GM18873 (cell line): ENCODE measurements around the gene SORCS2.

Experiments used
- ATAC-seq: cut with Tn5 transposase; IDR thresholded peaks from one replicate; pipeline ENCODE4 v1.9.1; 2021; ENCODE audit warnings: mild to moderate bottlenecking, moderate library complexity, moderate number of reproducible peaks; ENCODE audit not compliant: unreplicated experiment, low FRiP score

Gene SORCS2

DNA sequence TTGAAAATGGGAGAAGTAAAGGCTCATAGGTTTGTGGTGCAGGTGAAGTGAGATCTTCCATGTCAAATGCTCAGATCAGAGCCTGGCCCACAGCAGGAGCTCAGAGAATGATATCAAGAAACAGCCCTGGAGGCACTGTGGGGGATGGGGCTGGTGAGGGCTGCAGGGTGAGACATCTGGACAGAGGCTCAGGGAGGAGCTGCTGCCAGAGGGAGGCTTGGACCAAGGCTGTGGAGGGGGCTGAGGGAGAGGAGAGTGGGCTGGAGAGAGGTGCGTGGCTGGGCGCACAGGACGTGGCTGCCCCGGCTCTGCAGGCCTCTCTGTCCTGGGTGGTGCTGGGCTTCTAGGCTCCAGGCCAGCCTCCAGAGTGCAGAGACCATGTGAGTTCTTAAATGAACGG, 5.6 kb downstream of the SORCS2 start:
- no peak for ATAC-seq

DNA sequence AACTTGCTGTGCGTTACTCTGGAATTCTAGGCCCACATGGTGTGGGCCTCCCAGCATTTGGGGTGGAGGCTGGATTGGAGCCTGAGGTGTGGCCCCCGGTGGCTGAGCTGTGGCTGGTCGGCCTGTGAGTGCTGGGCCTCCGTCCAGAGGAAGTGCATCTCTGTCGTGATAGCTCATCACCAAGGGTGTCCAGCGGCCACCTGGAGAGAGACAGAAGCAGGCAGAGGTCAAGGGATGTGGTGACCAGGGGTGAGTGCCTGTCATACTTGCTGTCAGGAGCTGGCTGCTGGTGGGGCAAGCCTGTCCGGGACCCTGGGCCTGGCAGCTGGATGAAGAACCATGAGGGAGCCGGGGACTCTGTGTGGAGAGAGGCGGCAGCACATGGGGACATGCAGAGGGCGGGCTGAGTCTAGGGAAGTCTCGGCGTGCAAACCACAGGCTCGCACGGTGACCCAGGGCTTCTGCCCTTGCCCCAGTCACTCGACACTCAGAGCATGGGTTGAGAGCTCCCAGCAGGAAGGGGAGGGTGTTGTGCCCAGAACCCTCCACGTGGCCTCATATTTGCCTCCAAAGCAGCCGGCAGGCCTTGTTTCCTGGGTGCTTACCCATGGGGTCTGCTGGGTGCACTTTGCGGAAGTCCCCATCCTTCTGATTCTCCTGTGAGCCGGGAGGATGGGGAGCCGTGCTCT, 6.2 kb downstream of the SORCS2 start:
- no peak for ATAC-seq

DNA sequence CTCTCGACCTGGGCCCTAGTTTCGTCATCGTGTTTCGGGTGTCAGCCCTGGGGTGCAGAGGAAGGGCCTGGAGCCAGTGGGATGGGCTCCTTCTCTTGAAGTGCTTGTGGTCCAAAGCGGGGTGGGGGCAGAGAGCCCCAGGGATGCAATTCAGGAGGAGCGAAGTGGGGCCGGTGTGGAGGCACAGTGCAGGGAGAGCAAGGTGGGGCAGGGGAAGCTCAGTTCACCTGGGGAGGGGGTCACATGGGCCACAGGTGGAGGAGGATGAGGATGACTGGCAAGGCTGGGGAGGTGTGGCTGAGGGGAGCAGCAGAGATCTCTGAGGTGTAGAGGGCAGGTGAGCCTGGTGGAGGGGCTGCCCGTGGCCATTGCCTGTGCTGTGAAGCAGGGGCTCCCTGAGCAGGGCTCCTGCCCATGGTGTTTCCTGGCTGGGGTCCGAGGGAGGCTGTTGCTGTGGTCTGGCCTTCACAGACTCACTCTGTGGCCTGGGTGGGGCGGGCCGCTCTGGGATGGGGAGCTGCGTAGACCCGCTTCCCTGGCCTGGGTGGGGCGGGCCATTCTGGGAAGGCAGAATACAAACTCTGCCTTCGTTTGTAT, 6.9 kb downstream of the SORCS2 start:
- ATAC-seq, result no peak

DNA sequence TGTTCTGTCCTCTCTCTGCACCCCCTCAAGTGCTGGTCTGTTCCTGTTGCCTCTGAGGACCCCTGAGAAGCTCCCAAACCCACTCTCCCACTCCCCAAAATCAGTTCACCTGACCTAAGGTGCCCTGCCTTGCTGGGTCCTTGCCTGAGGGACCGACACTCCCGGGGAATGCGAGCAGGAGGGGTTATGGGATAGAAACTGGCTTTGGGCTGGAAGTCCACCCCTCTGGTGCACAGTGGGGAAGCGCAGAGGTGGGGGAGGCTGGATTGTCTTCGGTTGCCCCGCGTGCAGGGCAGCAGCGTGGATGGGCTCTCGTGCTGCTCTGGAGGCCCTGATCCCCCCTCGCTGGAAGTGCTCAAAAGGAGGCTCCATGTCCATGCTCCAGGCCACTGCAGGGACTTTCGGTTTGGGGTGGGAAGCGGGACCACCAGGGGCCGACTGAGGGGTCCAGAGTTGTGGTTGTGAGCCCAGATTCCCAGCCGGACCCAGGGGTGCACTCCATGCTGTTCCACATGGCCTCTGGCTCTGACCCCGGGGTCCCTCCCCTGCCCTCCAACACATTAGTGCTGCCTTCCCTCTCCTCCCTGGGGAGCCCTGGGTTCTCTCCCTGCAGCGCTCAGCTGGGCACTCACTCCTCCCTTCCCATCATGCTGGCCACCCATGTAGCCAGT, 7.6 kb downstream of the SORCS2 start:
- ATAC-seq, result no peak

DNA sequence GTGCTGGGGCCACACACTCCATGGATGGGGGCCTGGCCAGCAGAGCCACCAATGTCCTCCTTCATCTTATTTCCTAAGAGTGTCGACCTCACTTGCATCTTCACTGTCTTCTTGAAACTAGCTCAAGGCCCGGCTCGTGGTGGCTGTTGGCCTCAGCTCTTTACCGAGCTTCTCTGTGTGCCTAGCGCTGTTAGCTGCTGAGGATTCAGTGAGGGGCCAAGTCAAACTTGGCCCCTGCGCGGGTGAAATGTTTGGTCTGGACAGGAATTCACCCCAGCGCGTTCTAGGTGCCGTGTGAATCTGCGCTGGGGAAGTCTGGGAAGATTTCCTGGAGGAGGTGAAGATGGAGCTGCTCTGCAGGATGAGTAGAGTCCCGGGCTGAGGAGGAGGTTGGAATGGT, 8.5 kb downstream of the SORCS2 start:
- ATAC-seq, result no peak

DNA sequence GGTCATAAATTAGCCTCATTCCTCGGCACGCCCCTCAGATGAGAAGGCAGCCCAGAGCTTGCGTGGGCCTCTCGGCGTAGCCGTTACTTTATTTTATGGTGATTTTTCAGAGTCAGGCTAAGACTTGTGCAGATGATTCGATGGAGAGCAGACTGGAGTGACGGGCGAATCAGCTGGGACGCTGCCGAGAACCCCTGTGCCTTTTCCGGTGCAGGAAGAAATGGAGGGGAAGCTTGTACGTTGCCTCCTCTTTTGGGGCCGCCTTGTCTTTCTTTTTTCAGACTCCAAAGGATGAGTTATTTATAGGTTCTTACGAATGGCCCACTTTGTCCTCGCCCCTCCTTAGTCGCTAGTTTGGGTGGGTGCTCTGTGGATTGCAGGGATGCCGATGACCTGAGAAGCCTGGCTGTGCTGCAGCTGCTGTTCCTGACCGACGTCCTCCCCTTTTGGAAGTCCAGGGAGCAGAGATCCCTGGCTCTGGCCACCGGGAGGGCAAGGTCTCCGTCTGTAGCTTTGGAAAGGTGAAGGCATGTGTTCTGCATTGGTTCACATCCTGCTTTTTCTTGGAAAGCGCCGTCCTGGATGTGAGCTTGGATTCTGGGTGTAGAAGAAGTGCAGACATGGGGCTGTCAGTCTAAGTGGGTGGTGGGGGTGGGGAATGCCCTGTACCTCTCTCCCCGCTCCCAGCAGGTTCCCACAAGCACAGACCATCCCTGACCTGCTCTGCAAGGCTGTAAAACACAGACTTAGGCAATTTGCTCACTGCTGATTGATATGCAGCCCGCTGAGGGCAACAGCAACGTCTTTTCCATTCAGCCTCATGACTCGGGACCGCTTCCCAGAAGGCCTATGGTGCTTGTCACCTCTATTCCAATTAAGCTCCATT, 9.3 kb downstream of the SORCS2 start:
- ATAC-seq, result no peak

DNA sequence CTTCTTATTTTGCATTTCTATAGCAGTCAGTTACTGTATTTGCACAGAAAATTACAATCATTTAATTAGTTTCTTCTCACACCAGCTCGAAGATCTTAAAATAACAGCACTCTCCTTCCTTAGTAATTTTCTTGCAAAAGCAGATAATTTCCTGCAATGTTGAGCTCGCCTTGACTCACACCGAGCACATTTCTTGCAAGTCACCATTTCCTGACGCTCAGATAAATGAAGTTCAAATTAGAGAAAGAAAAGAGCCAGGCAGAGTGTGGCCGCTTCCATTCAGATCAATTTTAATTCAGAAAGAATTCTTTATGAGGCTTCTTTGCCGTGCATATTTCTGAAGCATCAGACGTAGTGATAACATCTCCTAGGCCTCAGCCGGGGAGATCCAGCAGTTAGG, 10.1 kb downstream of the SORCS2 start:
- no peak for ATAC-seq

DNA sequence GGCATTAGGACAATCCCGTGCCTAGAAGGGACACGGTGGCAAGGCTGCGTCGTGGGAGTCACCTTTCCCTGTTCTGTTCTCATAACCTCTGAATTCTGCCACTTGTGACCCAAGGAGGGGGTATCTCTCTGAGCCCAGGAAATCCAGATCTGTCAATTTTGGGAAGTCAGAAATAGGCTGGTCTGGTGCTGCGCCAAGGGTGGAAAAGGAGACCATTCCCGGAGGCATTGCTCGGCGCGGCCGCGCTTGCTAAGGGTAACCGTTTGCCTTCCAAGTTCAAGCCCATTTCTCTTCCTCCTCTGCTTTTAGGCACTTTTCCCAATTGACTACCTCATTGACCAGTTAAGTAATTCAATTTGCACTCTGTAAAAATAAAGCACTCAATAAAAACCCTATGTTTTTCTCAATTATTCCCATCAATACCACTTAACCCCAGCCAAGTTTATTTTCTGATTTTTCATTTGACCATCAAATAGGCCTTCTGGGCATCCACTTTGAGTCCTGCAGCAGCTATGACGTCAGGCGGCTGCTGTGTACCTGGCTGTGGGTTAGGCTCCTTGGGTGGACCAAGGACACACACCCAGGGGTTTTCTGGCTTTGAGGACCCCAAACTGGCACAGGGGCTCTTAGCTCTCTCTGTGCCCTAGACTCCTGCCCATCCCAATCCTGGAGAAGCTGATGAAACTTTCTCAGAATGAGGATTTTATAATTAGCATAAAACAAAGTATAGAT, 12.5 kb downstream of the SORCS2 start:
- no peak for ATAC-seq

DNA sequence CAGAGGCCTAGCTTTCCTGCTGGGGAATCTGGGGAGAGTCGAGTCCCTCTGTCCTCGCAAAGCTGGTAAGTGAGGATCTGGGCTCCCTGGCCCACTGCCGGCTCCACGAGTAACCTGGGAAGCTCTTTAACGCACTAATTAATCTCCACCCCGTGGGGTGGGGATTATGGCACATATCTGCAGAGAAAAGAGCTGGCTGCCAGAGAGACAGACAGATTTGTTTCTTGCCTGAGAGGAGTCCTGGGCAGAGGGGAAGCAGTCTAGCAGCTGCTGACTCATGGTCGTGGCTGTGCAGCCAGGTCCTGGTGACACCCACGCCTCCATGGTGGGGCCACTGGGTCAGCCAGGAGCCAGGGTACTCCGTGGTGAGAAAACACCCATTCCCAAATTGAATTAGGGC, 14.0 kb downstream of the SORCS2 start:
- ATAC-seq, result no peak

DNA sequence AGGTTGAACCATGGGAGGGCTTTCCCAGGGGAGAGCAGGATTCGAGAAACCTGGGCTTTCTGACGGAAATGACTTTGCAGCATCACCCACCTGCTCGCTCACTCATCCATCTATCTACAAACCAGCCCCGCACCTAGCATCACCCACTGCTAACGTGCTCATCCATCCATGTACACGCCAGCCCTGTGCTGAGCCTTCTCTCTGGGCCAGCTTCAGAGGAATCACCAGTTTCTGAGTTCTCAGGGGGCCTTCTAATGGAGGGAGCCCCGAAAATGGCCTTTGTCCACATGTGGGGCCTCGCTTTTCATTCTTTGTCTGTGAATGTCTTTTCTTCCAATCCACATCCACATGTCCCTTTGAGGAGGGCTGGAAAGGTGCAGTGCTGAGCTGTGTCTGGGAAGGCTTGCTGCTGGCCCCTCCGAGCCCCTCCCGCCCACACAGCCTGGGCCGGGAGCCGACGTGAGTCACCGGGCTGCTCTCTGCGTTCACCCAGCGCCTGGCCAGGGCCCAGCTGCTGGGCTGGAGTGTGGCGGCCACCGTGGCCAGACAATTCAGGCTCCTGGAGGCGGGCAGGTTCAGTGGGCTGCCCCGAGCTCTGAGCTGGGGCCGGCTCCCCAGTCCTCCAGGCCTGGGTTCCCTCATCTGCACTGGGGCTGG, 14.7 kb downstream of the SORCS2 start:
- no peak for ATAC-seq

DNA sequence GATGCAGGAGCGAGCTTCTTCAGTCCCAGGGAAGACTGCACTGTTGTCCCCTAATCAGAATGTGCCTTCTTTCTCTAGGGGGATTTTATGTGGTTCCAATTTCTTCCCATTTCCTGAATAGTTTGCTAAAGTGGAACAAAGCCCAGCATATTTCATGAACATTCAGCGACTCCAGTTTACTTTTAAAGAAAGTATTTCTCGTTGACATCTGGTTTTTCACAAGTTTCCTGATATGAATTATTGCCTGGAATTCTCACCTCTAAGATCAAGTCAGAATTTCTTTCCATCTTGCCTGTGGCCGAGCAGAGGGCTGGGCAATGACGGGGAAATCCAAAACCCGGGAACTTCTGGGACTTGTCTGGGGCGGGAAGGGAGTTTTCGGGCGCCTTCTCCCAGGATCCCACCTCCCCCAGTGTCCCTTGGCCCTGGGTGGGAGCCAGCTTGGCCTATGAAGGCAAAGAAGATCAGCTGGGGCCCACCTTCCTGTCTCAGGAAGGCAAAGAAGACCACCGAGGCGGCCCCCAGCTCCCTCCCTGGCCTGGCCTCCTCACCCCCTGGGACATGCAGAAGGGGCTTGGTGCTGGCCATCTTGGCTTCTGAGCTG, 15.4 kb downstream of the SORCS2 start:
- ATAC-seq, result no peak

DNA sequence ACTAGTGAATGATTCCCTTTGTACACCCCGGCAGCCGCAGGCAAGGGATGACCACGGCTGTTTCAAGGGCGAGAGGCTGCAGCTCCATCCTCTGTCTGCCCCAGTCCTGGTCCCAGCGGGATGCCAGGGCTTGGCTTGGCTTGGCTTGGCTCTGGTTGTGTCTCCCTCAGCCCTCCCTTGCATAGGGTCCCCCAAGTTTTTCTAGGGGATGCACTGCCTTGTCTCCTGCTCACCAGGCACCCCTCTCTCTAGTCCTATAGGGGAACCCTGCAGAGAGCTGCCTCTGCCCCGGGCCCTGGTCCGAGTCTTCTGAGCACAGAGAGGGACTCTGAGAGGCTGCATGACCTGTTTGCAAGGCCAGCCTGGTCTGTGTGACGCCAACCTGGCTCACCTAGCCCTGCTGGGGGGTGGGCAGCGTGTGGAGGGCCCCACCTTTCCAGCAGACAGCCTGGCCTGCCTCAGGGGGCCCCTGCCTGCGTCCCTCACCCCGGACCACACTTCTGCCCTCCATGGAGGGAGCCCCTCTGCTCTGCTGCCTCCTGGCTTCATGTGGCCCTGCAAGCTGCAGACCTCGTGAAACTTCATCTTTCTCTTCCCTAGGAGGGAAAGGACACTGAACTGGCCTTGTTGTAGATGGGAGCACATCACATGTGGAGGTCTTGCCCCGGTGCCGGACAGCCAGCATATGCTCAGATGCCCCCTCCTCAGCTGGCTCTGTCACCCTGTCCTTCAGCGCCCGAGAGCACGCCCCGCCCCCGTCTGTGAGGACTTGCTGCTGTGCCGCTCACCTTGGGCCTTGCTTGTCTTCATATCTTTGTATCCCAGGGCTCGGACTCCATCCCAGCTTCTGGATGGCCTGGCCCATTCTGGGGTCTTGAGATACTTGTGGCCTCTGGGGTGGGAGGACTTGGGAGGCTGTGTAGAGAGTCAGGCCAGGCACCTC, 16.4 kb downstream of the SORCS2 start:
- no peak for ATAC-seq

DNA sequence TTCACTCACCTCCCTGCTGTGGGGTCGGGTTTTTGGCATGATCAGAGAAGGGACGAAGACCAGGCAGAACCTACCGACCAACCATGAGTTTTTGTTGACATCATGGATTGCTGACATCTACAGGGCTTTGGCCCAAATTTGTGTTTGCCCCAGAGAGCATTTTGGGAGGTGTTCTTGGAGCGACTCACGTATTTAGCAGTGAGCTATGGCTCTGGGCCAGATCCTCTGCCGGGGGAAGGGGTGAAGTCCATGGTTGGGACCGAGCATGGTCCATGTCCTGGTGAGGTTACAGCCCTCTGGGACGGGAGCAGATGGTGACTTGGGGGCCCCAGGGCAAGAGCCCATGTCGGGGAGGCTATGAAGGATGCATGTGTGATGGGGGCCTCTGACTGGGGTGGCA, 17.4 kb downstream of the SORCS2 start:
- no peak for ATAC-seq

DNA sequence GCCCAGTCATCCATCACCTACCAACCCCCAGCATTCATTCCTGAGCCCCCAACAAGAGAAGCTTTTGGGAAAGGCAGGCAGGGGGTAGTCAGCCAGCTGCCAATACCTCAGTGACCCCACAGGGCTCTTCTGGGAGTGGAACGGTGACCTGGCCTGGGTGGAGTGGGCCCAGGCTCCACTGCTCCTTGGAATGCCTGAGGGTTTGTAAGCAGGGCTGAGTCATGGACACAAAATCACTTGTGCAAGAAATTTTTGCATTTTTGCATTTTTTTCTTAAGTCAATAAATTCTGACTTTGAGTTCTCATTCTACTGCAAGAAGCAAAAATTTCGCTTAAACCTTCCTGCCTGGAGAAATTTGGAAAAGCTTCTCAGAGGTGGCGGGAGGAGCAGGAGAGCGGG, 18.5 kb downstream of the SORCS2 start:
- ATAC-seq, result no peak

DNA sequence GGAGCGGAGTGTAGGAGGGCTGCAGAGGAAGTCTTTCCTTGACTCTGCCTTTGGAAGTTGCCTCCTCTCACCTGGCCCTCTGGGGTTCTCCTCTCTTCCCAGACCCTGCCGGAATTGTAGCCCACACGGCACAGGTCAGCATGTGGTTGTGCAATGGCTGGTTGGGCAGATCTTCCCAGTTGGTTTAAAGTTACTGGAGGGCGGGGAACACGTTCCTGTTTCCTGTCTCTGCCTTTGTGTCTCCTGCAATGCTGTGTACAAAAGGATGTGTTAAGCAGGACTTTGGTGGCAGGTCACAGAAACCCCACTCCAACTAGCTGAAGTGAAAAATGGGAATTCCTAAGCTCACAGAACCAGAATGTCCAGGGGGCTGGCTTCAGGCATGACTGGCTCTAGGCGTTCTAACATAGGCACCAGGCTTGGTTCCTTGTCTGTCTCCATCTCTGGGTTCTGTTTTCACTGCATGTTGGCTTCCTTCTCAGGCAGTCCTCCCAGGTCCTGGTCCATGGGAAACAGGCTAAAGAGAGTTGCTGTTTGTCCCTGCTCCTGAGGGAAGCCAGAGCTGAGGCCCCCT, 19.9 kb downstream of the SORCS2 start:
- no peak for ATAC-seq

DNA sequence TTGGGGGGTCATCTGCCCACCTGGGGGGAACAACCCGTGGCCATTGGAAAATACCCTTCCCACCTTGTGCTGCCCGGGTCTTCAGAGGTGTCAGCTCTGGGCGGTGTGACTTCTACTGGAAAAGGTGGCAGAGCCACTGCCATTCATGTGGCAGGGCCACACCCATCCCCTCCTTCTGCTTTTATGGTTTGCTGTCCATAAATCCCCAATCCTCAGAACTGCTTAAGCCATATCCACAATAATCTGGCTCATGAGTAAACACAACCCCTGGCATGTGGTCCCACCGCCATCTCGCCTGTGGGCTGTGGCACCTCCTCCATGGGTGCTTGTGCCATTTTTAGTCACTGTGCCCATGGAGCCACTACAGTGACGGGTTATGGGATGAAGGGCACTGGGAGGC, 20.6 kb downstream of the SORCS2 start:
- no peak for ATAC-seq

DNA sequence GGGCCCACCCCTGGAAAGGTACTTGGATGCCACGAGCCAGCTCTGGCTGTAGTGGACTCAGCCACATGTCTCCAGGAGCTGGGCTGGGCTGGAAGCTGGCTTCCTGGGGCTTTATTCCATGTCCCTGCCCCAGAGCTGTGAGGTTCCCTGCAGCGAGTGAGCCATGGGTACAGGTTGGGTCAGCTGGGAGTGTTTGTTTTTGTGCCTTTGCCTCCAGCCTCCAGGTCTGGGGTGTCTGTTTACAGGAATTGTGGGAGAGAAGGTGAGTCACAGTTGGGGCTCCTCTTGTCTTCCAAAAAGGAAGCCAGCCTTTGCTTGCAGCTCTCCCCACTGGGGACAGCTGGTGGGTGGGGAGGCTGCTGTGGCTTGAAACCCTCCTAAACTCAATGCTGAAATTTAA, 21.5 kb downstream of the SORCS2 start:
- ATAC-seq, result no peak

DNA sequence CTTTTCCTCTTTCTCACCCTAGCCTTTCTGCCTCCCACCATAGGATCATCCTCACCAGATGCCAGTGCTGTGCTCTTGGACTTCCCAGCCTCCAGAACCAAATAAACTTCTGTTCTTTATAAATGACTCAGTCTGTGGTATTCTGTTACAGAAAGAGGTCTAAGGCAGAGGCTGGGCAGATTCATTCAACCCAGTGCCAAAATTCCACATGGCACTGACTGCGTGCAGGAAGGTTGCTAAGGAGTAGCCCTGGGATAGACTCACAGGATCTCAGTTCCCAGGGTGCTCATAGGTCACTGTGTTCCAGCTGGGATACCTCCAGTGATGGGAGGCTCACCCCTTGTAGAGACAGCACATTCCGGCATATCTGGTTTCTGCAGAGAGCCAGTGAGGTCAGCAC, 22.0 kb downstream of the SORCS2 start:
- ATAC-seq, result no peak
